ENCODE data around the gene CDK6.

CDK6 gene

DNA sequence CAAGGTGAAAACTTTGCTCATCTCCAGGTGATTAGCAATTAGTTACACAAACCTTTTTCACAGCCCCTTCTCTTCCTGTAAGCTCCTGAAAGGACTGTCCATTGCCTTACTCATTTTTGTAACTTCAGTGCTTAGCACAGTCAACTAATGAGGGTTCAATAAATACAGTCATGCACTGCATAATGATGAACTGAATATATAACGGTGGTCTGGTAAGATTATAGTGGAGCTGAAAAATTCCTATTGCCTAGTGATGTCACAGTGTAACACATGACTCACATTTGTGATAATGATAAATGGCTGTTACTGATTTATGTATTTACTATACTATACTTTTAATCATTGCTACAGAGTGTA lies 233.3 kb downstream of the CDK6 start:
- DNase-seq, result no peak
- intact Hi-C loops (cut with DNase I), result no loop called here

GRCh38 chr7:92602352-92603088 lies 233.9 kb downstream of the CDK6 start:
- DNase-seq, result no peak
- intact Hi-C loops (cut with DNase I), result no loop called here

DNA sequence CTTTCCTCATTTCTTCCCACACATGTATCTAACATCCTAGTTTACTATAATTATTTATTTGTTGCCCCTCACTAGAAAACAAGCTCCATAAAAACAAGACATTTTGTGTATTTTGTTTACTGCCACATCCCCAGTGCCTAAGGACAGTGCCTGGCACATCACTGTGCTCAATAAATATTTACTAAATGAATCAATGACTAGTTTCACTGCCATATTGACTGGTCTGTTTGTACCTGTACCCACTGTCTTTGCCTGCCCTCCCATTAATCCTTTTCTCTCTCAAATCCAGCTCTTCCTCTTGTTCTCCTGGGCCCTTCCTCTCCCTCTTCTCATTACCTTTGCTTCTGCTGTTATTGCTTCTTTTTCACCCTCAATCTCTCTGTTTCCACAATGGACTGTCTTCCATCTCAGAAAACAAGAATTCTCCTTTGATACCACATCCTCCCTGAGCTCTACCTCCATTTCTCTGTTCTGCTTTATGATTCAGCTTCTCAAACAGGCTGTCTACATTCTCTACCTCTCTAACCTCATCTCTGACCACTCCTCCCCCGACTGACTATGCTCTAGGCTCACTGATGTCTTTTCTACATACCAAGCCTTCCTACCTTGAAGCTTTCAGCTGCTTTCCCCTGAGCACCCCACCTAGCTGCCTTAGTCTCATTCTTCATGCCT lies 237.9 kb downstream of the CDK6 start:
- intact Hi-C loops (cut with DNase I), result no loop called here
- DNase-seq, result no peak

DNA sequence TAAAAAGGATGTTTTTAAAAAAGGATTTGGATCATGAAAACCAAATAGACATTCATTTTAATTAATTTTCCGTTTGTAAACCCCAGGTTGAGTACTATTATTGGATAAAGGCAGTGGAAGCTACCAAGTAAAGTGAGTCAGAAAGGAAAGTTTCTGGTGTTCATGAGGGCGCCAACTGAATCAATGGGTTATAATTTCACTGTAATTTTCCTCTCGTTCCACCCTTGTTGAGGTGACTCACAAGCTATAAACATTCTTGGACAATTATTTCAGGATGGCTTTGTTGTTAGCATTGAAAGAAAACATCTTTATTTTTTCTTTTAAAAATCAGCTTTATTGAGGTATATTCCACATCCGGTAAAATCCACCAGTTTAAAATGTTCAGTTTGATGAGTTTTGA lies 241.1 kb downstream of the CDK6 start:
- DNase-seq, result no peak
- intact Hi-C loops (cut with DNase I), result no loop called here

GRCh38 chr7:92594746-92595145 lies 241.6 kb downstream of the CDK6 start:
- intact Hi-C loops (cut with DNase I), result loop anchor here (5.0 kb wide), 1 partner anchor 67 kb away; the partner anchor contains the start of genes PEX1 and RBM48
- no peak for DNase-seq

DNA sequence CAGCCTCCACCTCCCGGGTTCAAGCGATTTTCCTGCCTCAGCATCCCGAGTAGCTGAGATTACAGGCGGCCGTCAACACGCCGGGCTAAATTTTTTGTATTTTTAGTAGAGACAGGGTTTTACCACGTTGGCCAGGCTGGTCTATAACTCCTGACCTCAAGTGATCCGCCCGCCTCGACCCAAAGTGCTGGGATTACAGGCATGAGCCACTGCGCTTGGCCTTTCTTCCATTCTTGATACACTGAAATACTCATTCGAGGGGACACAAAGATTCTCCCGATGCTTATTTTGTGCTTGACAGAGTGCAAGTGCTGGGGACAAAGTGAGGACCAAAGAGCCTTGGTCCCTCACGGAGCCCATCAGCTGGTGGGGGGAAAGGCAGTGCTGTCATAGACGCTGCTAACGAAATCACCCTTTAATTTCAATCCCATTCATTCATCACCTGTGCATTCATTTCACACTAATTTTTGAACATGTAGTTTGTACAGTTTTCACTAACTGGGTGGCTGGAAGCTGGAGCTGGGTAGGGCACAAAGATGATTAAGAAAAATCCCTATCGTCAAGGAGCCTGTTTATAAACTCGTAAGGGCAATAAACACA lies 245.6 kb downstream of the CDK6 start:
- intact Hi-C loops (cut with DNase I), result loop anchor here (5.0 kb wide), 1 partner anchor 64 kb away; the partner anchor contains the start of genes PEX1 and RBM48
- peak in 5 of 42 donors; percentile 5 to 49 (median 13) for DNase-seq

DNA sequence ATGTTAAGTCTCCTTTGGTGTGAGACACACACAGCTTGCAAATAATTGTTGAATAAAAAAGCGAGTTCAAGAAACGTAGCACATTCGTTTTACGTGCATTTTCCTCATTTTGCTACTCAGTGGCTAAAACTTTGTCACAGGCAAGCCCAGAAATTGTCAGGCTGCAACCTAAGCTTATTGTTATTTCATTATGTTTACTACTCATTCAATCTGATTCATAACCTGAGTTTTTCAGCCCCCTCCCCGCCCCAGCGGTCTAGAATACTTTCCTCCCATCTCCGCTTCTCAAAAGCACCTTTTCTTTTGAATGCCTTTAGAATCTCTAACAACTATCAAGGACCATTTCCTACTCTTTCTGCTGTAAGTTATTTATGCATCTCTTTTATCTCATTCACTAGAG lies 247.3 kb downstream of the CDK6 start:
- intact Hi-C loops (cut with DNase I), result no loop called here
- DNase-seq, result no peak

DNA sequence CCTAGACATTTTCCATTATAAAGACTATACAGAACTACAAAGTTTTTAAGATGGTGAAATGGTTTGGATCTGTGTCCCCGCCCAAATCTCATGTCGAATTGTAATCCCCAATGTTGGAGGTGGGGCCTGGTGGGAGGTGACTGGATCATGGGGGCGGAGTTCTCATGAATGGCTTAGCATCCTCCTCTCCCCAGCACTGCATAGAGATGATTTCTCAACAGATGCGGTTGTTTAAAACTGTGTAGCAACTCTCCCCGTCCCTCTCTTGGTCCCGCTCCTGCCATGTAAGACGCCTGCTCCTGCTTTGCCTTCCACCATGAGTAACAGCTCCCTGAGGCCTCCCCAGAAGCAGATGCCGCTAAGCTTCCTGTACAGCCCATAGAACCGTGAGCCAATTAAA lies 247.8 kb downstream of the CDK6 start:
- intact Hi-C loops (cut with DNase I), result no loop called here
- peak in 13 of 42 donors; percentile 5 to 51 (median 32) for DNase-seq

DNA sequence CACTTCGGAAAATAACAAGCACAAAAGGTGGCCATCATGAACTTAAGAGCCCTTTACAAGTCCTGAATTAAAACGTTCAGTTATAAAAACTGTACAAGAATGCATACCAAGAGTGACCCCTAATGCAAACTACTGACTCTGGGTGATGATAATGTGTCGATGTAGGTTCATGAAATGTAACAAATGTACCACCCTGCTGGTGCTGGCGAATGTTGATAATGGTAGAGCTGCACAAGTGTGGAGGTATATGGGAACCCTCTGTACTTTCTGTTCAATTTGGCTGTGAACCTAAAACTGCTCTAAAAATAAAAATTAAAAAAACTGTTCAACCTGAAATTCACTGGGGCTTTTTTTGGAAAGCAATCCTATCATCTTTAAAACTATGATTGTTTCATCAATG lies 249.5 kb downstream of the CDK6 start:
- peak in 3 of 42 donors; percentile 13 to 42 (median 28) for DNase-seq
- intact Hi-C loops (cut with DNase I), result no loop called here

DNA sequence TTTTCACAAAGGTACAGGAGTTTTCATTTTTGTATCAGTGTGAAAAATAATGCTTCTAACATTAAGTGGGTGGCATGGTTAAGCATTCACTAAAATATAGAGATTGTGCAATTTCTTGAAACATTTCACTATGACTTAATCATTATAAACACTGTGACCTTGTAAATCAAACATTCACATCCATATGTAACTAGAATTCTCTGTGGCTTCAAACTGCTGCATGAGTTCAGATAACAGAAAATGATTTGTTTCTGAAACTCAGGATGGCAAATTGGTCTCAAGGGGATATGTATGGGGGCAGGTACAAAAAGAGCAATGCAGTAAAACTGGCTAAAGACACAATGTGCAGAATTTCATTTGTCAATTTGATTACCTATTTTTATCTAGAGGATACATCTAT lies 250.0 kb downstream of the CDK6 start:
- no peak for DNase-seq
- intact Hi-C loops (cut with DNase I), result no loop called here

GRCh38 chr7:92584953-92585352 lies 251.4 kb downstream of the CDK6 start:
- no peak for DNase-seq
- intact Hi-C loops (cut with DNase I), result no loop called here

GRCh38 chr7:92582948-92583347 lies 253.4 kb downstream of the CDK6 start:
- no peak for DNase-seq
- intact Hi-C loops (cut with DNase I), result no loop called here

- no peak for DNase-seq
- intact Hi-C loops (cut with DNase I), result no loop called here
Observed at GRCh38 chr7:92576296-92576695, 260.1 kb downstream of the CDK6 start.

- intact Hi-C loops (cut with DNase I), result no loop called here
- no peak for DNase-seq
Observed at GRCh38 chr7:92569137-92569536, 267.2 kb downstream of the CDK6 start.

GRCh38 chr7:92567460-92567859 lies 268.9 kb downstream of the CDK6 start:
- intact Hi-C loops (cut with DNase I), result no loop called here
- DNase-seq, result no peak

- intact Hi-C loops (cut with DNase I), result no loop called here
- DNase-seq, result no peak
Observed at GRCh38 chr7:92563345-92563744, 273.0 kb downstream of the CDK6 start.

DNA sequence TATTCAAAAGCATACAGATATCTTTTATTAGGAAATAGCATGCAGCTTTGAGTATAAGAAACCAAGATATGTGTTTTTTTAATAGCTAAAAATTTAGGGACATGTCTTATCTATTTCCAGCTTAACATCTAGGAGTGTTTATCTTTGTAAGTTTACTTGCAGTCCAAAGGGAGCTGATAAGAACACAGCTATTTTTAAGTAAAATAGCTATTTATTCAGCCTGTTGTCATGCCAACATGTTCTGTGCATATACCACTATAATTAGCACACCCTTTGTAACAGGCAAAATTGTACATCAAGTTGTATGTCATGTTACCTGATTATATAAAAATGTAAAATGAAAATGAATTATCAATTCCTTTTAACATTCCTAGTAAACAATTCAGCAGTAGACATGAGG lies 275.8 kb downstream of the CDK6 start:
- no peak for DNase-seq

DNA sequence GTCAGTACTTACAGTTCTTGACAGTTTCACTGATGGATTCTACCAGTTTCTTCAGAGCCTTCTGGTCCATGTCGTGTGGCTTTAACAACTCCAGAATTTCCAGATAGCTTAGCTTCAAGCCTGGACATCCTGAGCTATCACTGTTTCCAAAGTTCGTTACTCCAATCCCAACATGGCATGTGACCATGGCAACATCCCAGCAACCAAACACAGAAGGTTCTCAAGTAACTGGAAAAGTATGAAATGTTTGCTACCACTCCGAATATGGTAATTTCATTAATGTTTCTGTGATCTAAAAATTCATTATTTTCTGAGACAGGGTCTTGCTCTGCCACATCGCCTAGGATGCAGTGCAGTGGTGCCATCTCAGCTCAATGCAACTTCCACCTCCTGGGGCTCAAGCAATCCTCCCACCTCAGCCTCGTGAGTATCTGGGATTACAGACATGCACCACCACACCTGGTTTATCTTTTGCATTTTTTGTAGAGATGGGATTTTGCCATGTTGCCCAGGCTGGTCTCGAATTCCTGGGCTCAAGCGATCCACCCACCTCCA lies 278.5 kb downstream of the CDK6 start:
- DNase-seq, result no peak
- intact Hi-C loops (cut with DNase I), result no loop called here

More for the DNA sequence above, 275.8 kb downstream of the CDK6 start:
- intact Hi-C loops (cut with DNase I), result no loop called here

- DNase-seq, result no peak
Observed at GRCh38 chr7:92557249-92557648, 279.1 kb downstream of the CDK6 start.

More at GRCh38 chr7:92557249-92557648, 279.1 kb downstream of the CDK6 start:
- intact Hi-C loops (cut with DNase I), result no loop called here

Measured in head of caudate nucleus (tissue), 42 donors.